Smooth muscle cell of the brain vasculature (primary cell): ENCODE results near the gene GJD4.
A peak's percentile ranks its signal among the peaks of the same experiment; 100 is the strongest.

Experiments
- DNase-seq: peaks from one replicate; pipeline ENCODE4 v3.0.0-alpha.2; 2012; ENCODE audit warnings: low read depth, low spot score

Gene GJD4

DNA sequence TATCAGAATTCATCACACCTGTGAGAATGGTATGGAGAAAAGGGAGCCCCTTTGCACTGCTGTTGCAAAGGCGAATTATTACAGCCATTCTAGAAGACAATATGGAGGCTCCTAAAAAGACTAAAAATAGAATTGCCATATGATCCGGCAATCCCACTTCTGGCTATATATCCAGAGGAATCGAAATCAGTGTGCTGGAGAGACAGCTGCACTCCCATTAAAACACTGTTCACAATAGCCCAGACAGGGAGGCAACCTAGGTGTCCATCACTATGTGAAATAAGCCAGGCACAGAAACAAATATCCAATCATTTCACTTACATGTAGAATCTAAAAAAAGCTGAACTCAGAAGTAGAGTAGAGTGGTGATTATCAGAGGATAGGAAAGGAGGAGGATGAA, 26.0 kb upstream of the GJD4 start:
- no peak for DNase-seq

DNA sequence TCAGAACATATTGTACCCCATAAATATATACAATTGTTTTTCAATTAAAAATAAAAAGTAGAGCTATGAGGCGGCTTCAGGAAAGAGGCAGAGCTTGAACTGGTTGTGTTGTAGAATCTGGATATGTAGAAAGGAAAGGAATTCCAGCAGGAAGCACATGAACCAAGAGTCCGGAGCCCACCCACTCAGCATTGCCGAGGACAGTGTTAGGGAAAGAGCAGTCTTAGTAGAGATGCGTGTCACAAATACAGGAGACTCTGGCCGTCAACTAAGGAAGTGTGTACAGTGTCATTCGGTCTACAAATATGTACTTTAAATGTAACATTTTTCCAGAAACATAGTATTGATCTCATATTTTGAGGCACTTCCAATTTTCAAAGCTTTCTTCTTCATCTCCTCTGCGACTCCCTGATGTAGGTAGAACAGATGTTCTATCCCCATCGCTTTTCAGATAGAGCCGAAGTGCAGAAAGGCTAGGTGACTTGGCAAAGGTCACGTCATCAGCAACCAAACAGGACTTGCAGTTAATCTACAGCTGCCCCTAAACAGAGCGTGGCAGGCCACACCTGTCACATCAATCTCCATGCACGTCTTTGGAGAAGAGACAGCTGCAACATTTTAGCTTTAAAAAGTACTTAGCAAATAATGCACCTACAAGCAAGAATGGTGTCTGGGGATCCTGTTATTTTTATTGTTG, 25.3 kb upstream of the GJD4 start:
- no peak for DNase-seq

- no peak for DNase-seq
These were observed 24.7 kb upstream of the GJD4 start for GRCh38 chr10:35580423-35580770.

DNA sequence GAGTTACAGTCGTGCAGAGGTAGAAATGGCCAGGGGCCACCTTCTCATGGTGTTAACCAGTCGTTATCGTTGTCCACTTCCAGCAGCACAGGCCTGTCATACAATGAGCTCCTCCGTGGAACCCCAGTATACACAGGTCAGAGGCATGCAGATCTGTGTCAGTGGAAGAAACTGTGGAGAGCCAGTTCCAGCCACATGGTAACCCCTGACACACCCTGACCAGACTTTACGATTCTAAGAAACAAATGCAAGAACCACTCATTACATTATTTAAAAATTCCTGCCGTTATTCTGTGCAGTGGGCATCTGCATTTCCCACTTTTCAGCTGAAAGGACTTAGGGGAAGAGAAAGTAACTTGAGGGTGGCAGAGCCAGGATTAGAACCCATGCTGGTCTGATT, 23.5 kb upstream of the GJD4 start:
- DNase-seq, result no peak

DNA sequence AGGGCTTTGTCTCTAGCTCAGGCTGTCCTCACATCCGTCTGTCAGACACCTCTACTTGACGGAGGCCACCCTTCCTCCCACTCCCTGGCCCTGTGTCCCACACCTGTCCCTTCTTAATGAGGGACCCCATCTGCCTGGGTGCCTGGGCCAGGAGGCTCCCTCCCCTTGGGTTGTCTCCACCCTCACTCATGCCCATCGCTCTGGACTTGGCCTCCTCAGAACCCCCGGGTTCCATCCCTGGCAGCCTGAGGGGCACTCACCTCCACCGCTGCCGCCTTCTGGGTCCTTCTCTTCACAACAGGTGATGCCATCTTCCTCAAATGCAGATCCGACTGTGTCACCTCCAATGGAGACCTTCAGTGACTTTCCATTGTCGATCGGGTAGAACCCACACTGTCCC, 20.2 kb upstream of the GJD4 start:
- no peak for DNase-seq

DNA sequence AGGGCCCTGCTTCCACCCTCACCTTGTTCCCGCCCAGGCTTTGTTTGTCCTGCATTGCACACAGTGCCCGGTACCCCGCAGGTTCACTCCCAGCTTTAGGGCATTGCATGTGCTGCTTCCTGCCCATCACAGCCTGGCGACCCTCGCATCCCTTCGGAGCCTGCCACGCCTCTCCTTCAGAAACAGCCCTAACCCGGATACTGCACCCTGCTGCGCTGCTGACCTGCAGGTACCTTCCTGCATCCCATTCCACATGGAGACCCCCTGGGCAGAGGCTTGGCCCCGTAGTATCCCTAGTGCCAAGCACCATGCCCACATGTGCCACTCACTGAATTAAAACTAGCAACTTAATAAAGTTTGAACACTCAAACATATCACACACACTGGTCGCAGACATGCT, 19.8 kb upstream of the GJD4 start:
- no peak for DNase-seq

- no peak for DNase-seq
These were observed 19.1 kb upstream of the GJD4 start for GRCh38 chr10:35585903-35586535.

GRCh38 chr10:35588836-35589235, 16.3 kb upstream of the GJD4 start:
- DNase-seq, result no peak

DNA sequence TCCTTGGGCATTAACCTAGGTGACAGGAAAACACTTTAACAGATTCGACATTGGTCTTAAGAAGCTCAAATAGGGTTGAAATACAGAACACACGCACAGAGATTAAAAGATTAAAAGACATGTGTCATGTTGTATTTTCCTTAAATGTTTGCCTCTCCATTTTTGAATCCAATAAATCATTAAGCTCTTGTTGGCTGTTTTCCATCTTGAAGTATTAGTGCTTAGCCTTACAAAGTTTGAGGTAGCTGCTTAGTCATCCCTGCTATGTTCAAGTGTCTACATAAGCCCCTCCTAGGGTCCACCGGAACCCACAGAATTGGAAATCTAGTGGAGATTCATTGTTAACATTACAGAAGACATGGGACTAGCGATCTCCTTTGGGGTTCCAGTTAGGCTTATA, 12.7 kb upstream of the GJD4 start:
- no peak for DNase-seq

- DNase-seq, result no peak
These were observed 10.7 kb upstream of the GJD4 start for GRCh38 chr10:35594115-35595079.

- no peak for DNase-seq
These were observed 10.0 kb upstream of the GJD4 start for GRCh38 chr10:35595106-35595505.

DNA sequence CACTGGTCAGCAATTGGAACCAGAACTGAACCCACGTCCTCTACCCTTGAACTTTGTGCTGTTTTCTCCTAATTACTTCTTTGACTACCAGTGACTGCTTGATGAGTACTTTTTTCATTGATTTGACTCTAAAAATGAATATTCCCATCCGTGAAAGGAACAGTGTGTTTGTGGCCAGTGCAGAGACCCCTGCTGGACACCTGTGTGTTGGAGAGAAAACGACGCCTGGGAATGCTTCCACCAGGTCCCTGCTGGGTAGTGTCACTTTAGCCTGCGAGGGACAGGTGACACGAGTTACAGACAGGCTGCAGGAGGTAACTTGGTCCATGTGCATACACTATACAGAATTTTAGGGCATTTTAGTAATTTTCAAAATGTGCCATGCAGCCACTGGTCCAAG, 6.8 kb upstream of the GJD4 start:
- DNase-seq, result no peak

GRCh38 chr10:35600193-35600592, 4.9 kb upstream of the GJD4 start:
- no peak for DNase-seq

DNA sequence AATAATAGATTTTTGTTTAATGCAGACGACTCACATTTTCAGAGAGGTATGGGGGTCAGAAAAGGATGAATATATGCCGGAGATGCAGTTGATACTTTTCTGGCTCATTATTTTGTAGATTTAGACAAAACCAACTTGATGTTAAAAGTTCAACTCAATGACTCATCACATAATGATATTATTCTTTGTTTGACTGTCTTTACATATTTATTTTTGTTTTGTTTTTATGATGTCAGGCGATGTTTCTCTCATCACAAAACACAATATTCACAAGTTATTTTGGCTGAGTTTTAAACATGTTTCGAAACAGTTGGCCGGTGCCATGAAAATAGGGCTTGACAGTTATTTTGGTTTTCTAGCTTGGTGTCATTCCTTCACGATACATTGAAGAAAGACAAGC, 1.3 kb downstream of the GJD4 start:
- peak; percentile 12 for DNase-seq

DNA sequence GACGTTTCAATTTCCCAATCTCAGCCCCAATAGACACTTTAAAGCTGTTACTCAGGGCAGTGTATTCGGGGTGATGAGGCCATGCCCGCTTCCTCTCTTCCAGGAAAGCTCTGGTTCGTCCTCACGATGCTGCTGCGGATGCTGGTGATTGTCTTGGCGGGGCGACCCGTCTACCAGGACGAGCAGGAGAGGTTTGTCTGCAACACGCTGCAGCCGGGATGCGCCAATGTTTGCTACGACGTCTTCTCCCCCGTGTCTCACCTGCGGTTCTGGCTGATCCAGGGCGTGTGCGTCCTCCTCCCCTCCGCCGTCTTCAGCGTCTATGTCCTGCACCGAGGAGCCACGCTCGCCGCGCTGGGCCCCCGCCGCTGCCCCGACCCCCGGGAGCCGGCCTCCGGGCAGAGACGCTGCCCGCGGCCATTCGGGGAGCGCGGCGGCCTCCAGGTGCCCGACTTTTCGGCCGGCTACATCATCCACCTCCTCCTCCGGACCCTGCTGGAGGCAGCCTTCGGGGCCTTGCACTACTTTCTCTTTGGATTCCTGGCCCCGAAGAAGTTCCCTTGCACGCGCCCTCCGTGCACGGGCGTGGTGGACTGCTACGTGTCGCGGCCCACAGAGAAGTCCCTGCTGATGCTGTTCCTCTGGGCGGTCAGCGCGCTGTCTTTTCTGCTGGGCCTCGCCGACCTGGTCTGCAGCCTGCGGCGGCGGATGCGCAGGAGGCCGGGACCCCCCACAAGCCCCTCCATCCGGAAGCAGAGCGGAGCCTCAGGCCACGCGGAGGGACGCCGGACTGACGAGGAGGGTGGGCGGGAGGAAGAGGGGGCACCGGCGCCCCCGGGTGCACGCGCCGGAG, 2.6 kb downstream of the GJD4 start:
- DNase-seq, result no peak

DNA sequence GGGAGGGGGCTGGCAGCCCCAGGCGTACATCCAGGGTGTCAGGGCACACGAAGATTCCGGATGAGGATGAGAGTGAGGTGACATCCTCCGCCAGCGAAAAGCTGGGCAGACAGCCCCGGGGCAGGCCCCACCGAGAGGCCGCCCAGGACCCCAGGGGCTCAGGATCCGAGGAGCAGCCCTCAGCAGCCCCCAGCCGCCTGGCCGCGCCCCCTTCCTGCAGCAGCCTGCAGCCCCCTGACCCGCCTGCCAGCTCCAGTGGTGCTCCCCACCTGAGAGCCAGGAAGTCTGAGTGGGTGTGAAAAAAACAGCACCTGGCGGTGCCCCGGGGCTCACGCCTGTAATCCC, 3.2 kb downstream of the GJD4 start:
- DNase-seq, result no peak

DNA sequence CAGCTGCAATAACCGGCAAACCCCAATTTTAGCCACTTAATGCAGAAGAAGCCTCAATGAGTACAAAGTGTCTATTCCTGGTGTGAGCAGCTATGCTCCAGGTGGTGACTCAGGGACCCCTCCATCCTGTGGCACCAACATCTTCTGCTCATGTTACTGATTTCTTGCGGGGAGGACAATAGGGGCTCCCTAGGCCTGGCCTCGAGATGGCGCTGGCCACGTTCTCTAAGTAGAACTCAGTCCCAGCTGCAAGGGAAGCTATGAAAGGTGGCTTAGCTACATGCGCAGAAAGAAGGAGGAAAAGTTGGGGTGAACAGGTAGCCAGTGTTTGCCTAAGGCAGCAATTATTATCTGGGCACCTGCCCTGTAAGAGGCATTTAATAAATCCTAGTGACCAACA, 6.6 kb downstream of the GJD4 start:
- DNase-seq, result no peak

- no peak for DNase-seq
These were observed 7.4 kb downstream of the GJD4 start for GRCh38 chr10:35612385-35613106.

DNA sequence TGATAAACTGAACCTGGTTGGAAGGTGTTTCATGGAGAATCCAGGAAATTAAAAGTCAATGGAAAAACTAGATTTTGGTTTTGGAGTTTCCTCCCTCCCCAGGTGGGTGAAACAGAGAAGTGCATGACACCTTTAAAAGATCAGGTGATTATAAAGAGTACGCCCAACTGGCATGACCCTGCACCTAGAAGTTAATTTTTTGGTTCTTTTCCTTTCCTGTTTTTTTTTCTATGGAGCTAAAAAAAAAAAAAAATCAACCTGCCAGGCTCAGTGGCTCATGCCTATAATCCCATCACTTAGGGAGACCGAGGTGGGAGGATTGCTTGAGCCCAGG, 7.9 kb downstream of the GJD4 start:
- no peak for DNase-seq

- DNase-seq, result no peak
These were observed 8.6 kb downstream of the GJD4 start for GRCh38 chr10:35613597-35614226.

GRCh38 chr10:35614312-35614711, 9.2 kb downstream of the GJD4 start:
- no peak for DNase-seq
